IMR-90 (cell line): ENCODE results near the gene DDX27.

ENCODE experiments used
- CEBPB ChIP-seq: IDR thresholded peaks from 2 replicates; pipeline ENCODE4 v1.6.1; 2012; ENCODE audit warnings: low read depth, low read length, improper control_type of control experiment
- CHD1 ChIP-seq: IDR thresholded peaks from 2 replicates; pipeline ENCODE4 v1.6.1; 2012; ENCODE audit warnings: low read depth, low read length, improper control_type of control experiment
- MXI1 ChIP-seq: IDR thresholded peaks from 2 replicates; pipeline ENCODE4 v1.6.1; 2012; ENCODE audit warnings: low read depth, mild to moderate bottlenecking, low read length, moderate library complexity, borderline replicate concordance
- NFE2L2 ChIP-seq: fragments of 150-350 bp; IDR thresholded peaks from 2 replicates; pipeline ENCODE4 v1.6.1; 2016; ENCODE audit warnings: low read depth, mild to moderate bottlenecking, low read length
- POLR2A ChIP-seq: IDR thresholded peaks from 2 replicates; pipeline ENCODE4 v1.6.1; 2012; ENCODE audit warnings: mild to moderate bottlenecking, low read depth, low read length
- RCOR1 ChIP-seq: IDR thresholded peaks from 2 replicates; pipeline ENCODE4 v1.6.1; 2012; ENCODE audit warnings: mild to moderate bottlenecking, low read length, improper control_type of control experiment; ENCODE audit not compliant: insufficient replicate concordance
- TF ChIP-seq, protein P1 (sequence below): conservative IDR thresholded peaks from 2 replicates; pipeline ENCODE4 v1.5.1; 2012; ENCODE audit warnings: mild to moderate bottlenecking, low read depth, low read length, improper control_type of control experiment

DNA sequence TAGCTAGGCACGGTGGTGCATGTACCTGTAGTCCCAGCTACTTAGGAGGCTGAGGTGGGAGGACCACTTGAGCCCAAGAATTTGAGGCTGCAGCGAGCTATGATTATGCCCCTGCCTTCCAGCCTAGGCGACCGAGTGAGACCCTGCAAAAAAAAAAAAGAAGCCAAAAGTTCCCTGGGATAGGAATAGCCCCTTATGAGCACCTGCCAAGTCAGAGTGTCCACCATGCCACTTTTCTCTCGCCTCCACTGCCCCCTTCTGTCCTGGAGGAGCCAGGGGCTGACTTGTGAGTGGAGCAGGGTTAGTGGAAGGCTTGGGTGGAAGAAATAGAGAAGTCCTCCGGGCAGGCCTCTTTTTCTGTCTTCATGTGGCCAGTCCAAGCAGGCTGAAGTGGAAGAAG lies 12.1 kb upstream of the DDX27 start:
- TF ChIP-seq CEBPB (no peak), POLR2A (no peak), RCOR1 (no peak), MXI1 (no peak), CHD1 (no peak), NFE2L2 (no peak)
- TF ChIP-seq, protein P1, sequence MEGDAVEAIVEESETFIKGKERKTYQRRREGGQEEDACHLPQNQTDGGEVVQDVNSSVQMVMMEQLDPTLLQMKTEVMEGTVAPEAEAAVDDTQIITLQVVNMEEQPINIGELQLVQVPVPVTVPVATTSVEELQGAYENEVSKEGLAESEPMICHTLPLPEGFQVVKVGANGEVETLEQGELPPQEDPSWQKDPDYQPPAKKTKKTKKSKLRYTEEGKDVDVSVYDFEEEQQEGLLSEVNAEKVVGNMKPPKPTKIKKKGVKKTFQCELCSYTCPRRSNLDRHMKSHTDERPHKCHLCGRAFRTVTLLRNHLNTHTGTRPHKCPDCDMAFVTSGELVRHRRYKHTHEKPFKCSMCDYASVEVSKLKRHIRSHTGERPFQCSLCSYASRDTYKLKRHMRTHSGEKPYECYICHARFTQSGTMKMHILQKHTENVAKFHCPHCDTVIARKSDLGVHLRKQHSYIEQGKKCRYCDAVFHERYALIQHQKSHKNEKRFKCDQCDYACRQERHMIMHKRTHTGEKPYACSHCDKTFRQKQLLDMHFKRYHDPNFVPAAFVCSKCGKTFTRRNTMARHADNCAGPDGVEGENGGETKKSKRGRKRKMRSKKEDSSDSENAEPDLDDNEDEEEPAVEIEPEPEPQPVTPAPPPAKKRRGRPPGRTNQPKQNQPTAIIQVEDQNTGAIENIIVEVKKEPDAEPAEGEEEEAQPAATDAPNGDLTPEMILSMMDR = no peak
